NCI-H748 treated with DMSO at 0.1 percent for 48 hours (cell line): Measurements from ENCODE around the gene SPATA7.

Source experiments
- DNase-seq: peaks from one replicate; lab custom pipeline; 2025; lab: John Stamatoyannopoulos, UW

The SPATA7 gene

GRCh38 chr14:88417594-88417993 lies 32.1 kb downstream of the SPATA7 start:
- DNase-seq, result peak; percentile 17

GRCh38 chr14:88420187-88420586 lies 34.7 kb downstream of the SPATA7 start:
- DNase-seq, result no peak

- no peak for DNase-seq
Observed at GRCh38 chr14:88421286-88421685, 35.8 kb downstream of the SPATA7 start.

- no peak for DNase-seq
Observed at GRCh38 chr14:88422047-88422446, 36.6 kb downstream of the SPATA7 start.

GRCh38 chr14:88422919-88423650 lies 37.6 kb downstream of the SPATA7 start:
- DNase-seq, result no peak

- DNase-seq, result no peak
Observed at GRCh38 chr14:88424573-88424972, 39.1 kb downstream of the SPATA7 start.

GRCh38 chr14:88426271-88426670 lies 40.8 kb downstream of the SPATA7 start:
- no peak for DNase-seq

GRCh38 chr14:88430976-88431375 lies 45.5 kb downstream of the SPATA7 start:
- no peak for DNase-seq

GRCh38 chr14:88437658-88438057 lies 52.2 kb downstream of the SPATA7 start:
- DNase-seq, result no peak

GRCh38 chr14:88439088-88439487 lies 53.6 kb downstream of the SPATA7 start:
- DNase-seq, result no peak

- DNase-seq, result no peak
Observed at GRCh38 chr14:88452231-88452630, 66.8 kb downstream of the SPATA7 start.

GRCh38 chr14:88454886-88455285 lies 69.4 kb downstream of the SPATA7 start:
- DNase-seq, result no peak

GRCh38 chr14:88463318-88463717 lies 77.9 kb downstream of the SPATA7 start:
- DNase-seq, result no peak

- no peak for DNase-seq
Observed at GRCh38 chr14:88468406-88468805, 82.9 kb downstream of the SPATA7 start.

- DNase-seq, result no peak
Observed at GRCh38 chr14:88470542-88471440, 85.3 kb downstream of the SPATA7 start.

GRCh38 chr14:88473791-88474190 lies 88.3 kb downstream of the SPATA7 start:
- DNase-seq, result no peak

GRCh38 chr14:88476214-88476774 lies 90.8 kb downstream of the SPATA7 start:
- peak; percentile 84 for DNase-seq

GRCh38 chr14:88476825-88477224 lies 91.4 kb downstream of the SPATA7 start:
- no peak for DNase-seq

GRCh38 chr14:88477513-88478250 lies 92.2 kb downstream of the SPATA7 start:
- no peak for DNase-seq

- no peak for DNase-seq
Observed at GRCh38 chr14:88478931-88479330, 93.5 kb downstream of the SPATA7 start.

GRCh38 chr14:88479574-88479987 lies 94.1 kb downstream of the SPATA7 start:
- no peak for DNase-seq

GRCh38 chr14:88481059-88481458 lies 95.6 kb downstream of the SPATA7 start:
- DNase-seq, result no peak
